Fibroblast of the aortic adventitia (primary cell): ENCODE data around the gene RPA1. TPM values are rescaled to one million over a fixed set of nuclear protein-coding genes. Genes with fewer than 3 reads are reported as not detected.

Experiments
- DNase-seq: peaks from one replicate; pipeline ENCODE4 v3.0.0-alpha.2; 2010; ENCODE audit warnings: low read depth
- H3K4me3 ChIP-seq: 2 replicates; pipeline ENCODE4 v1.5.1; 2011; ENCODE audit warnings: low read depth, mild to moderate bottlenecking, control low read depth, low read length, moderate library complexity
- total RNA-seq: library from RNA; depleted of rRNA; stranded (reverse); fragments of >200 nt; gene quantifications from 2 replicates; pipeline ENCODE4 v1.2.3, GENCODE V29; 2012; ENCODE audit warnings: low replicate concordance
- TF ChIP-seq, protein P1 (sequence below): IDR thresholded peaks from 2 replicates; pipeline ENCODE4 v1.5.1; 2011; ENCODE audit warnings: mild to moderate bottlenecking, low read length, control low read depth, inconsistent platforms; ENCODE audit not compliant: insufficient read depth

RPA1 gene
- total RNA-seq, 1 donor, result 41.2 TPM

DNA sequence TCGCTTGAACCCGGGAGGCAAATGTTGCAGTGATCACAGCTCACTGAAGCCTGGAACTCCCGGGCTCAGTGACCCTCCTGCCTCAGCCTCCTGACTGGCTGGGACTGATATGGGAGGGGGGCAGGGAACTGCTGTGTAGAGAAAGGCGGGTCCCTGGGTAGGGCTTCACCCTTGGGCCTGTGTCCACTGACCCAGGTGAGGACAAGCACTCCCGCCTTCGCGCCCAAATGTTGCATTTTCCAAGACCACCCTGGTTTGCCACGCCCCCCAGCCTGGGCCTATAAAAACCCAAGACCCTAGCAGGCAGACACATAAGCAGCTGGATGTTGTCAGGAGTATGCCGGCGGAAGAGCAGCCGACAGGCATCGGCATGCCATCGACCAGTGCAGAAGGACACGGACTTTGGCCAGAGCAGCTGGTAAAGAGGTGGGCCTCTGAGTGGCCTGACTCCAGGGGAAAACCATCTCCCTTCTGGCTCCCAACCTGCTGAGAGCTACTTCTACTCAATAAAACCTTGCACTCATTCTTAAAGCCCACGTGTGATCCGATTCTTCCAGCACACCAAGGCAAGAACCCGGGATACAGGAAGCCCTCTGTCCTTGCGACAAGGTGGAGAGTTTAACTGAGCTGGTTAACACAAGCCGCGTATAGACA is 19.2 kb upstream of the RPA1 start:
- TF ChIP-seq, protein P1, sequence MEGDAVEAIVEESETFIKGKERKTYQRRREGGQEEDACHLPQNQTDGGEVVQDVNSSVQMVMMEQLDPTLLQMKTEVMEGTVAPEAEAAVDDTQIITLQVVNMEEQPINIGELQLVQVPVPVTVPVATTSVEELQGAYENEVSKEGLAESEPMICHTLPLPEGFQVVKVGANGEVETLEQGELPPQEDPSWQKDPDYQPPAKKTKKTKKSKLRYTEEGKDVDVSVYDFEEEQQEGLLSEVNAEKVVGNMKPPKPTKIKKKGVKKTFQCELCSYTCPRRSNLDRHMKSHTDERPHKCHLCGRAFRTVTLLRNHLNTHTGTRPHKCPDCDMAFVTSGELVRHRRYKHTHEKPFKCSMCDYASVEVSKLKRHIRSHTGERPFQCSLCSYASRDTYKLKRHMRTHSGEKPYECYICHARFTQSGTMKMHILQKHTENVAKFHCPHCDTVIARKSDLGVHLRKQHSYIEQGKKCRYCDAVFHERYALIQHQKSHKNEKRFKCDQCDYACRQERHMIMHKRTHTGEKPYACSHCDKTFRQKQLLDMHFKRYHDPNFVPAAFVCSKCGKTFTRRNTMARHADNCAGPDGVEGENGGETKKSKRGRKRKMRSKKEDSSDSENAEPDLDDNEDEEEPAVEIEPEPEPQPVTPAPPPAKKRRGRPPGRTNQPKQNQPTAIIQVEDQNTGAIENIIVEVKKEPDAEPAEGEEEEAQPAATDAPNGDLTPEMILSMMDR, result no peak
- no peak overlapping the region for H3K4me3 ChIP-seq
- no peak for DNase-seq

GRCh38 chr17:1813088-1813487 is 16.7 kb upstream of the RPA1 start:
- peak; percentile 80 for DNase-seq
- TF ChIP-seq, protein P1, result no peak
- H3K4me3 ChIP-seq, result no peak overlapping the region

DNA sequence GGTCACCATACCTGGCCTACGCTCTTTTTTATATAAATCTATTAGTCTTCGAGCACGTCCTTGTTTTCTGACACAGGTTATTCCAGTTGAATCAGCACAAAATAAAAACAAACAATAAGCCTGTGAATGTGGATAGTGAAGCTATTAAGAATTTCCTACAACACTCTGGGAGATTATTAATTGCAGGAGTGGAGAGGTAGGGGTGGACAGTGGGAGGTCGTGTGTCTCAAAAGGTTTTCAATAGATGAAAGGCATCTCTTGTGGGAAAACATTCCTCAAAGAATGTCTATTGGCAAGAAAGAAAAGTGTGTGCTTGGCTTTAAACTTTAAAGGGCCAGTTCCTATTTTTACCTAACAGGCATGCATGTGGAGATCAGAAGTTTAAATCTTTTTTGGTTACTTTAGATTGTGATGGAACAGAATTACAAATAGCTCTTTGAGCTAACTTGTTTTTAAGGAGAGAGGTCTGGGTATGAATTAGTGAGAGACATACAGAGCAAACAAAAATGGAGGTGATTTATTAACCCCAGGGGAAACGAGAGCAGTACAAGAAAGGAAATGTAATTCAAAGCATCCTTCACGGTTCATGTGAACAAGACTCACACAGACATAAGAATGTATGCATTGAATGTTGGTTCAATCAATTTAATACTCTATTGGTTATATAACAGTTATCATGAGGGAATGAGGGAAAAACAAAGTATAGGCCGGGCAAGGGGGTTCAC is 9.1 kb upstream of the RPA1 start:
- no peak for DNase-seq
- H3K4me3 ChIP-seq, result no peak overlapping the region
- TF ChIP-seq, protein P1, result no peak

DNA sequence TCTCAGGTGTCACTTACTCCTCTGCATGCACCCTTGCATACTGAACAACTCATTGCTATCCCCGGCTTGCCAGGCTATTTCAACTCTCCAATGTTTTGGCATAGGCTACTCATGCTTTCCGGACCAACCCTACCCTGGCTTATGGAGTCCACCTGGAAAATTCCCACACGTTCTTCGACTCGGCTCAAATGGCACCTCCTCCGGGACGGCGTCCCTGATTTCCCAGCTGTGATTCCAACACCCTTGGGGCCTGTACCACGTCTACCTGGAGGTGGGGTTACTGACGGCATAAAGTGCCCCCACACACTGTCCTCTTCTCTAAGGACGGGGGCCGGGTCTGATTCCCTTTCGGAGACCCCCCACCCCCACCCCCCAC is 601 bp upstream of the RPA1 start:
- peak overlapping the region; percentile 90 for H3K4me3 ChIP-seq
- TF ChIP-seq, protein P1, result no peak
- peak; percentile 18 for DNase-seq

DNA sequence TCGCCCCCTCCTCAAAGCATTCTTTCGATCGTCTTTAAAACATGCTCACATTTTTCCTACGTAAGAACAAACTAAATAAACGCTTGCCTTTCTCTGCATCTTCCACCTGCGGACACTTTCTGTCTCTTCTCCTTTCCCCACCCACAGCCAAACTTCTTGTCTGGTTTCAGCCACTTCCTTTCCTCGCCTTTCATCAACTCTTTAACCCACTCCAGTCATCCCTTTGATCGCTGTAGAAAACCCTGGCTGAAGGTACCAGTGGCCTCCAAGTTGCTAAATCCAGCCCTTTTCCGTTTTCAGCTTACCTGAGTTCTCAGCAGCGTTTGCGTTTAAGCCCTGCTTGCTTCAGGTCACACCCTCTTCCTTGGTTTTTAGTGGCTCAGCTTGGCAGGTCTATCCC is 483 bp downstream of the RPA1 start:
- TF ChIP-seq, protein P1, result no peak
- DNase-seq, result peak; percentile 11
- H3K4me3 ChIP-seq, result peak overlapping the region; percentile 90

DNA sequence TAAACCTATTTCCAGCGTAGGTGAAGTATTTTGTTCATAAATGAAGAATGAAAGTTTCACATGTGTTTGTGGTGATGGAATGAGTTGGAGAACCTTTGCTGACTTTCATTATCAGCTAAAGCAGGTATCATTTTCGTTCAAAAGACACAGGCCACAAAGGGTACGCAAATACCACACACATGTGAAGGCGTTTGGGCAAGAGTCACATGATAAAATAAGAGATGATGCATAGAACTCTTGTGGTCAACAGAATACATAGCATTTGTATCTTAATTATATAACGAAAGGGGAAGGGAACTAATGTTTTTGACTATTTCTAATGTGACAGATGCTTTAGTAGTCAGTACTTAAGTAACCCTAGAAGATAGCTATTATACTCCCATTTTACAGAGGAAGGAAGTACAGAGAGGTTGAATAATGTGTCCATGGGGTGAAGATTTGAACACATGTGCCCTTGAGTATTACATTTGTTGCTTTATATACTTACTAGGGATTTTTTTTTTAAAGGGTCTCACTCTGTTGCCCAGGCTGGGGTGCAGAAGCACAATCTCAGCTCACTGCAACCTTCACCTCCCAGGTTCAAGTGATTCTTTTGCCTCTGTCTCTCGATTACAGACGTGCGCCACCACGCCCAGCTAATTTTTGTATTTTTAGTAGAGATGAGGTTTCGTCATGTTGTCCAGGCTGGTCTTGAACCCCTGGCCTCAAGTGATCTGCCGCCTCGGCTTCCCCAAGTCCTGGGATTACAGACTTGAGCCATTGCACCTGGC is 4.8 kb downstream of the RPA1 start:
- TF ChIP-seq, protein P1, result no peak
- no peak for DNase-seq
- no peak overlapping the region for H3K4me3 ChIP-seq
